Jurkat, Clone E6-1 (cell line): Measurements from ENCODE around the gene HSF2BP. TPM values are rescaled to one million over a fixed set of nuclear protein-coding genes. Genes with fewer than 3 reads are reported as not detected.
"Not testable (repeated sequence)": the region's sequence is repeated elsewhere in the genome, so short reads cannot be mapped to it uniquely, and the experiment has no call there.

Experiments
- DNase-seq: peaks from one replicate; pipeline ENCODE4 v3.0.0-alpha.2; 2011; ENCODE audit warnings: low read depth, low spot score
- H3K4me3 ChIP-seq: 2 replicates; pipeline ENCODE4 v1.5.1; 2011; ENCODE audit warnings: mild to moderate bottlenecking, low read length, control low read depth, moderate library complexity
- polyA plus RNA-seq: library from polyadenylated mRNA; unstranded; fragments of >200 nt; gene quantifications from one replicate; pipeline ENCODE4 v1.2.1, GENCODE V29; 2012; ENCODE audit warnings: missing spikeins; ENCODE audit not compliant: insufficient read length, insufficient read depth

Gene HSF2BP
- 4.9 TPM for polyA plus RNA-seq

DNA sequence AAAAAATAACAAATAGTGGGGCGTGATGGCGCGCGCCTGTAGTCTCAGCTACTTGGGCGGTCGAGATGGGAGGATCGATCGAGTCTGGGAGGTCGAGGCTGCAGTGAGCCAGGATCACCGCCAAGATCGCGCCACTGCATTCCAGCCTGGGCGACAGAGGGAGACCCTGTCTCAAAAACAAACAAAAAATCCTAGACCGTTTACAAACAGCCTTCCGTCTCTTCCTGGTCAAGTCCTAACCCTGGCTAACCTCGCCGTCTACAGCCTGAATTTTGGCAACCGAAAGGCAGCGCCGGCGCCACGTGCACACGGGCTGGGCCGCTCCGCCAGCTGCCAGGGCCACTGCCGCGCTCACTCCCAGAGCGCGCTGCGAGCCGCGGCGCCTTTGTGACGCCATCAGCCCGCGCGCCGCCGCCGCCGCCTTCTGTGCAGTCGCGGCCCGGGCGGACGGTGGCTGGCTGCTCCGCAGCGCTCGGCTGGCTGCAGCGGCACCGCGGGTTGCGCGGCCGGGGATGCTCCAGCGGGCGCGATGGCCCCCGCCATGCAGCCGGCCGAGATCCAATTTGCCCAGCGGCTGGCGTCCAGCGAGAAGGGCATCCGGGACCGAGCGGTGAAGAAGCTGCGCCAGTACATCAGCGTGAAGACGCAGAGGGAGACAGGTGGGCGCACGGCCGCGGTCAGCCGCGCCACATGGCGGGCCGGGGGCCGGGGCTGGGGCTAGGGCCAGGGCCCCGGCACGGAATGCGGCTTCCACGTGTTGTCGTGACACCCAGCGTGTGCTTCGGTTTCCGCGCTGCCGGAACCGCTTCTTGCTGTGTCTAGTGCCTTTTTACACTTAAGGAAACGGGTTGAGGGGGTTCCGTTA, at the start of gene HSF2BP, which contains the start of gene RRP1B:
TSS of gene HSF2BP (minus strand) at position 353 of the 865 bp plus-strand sequence. CDS start 1,392 bp downstream, outside the sequence.
TSS of gene RRP1B (plus strand) at position 425 of the 865 bp plus-strand sequence. CDS start at position 530, 105 bp downstream.
- peak; percentile 60 for DNase-seq
- peak within 1 kb of the TSS; percentile 77 for H3K4me3 ChIP-seq

DNA sequence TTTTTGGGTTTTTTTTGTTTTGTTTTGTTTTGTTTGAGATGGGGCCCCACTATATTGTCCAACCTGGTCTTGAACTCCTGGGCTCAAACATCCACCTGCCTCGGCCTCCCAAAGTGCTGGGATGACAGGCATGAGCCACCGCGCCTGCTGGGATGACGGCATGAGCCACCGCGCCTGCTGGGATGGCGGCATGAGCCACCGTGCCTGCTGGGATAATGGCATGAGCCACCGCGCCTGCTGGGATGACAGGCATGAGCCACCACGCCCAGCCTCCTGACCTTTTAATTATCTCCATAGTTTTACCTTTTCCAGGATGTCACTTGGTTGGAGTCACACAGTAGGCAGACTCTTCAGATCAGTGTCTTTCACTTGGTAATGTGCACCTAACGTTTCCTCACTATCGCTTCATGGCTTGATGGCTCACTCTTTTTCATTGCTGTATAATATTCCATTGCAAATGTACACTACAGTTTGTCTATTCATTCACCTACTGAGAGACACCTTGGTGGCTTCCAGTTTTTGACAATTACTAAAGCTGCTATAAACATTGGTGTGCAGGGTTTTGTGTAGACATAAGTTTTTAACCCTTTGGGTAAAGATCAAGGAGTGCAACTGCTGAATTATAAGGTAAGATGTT, 49.6 kb upstream of the HSF2BP start:
- DNase-seq: no peak
- H3K4me3 ChIP-seq: no peak overlapping the region

DNA sequence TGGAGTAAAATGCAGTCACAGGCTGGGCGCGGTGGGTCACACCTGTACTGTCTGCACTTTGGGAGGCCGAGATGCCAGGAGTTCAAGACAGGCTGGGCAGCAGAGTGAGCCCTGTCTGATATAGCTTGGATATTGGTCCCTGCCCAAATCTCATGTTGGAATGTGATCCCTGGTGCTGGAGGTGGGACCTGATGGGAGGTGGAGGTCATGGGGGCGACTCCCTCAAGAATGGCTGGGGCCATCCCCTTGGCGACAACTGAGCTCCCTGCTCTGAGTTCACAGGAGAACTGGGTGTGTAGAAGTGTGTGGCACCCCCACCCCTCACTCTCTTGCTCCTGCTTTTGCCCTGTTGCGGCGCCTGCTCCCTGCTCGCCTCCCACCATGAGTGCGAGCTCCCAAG, 48.2 kb upstream of the HSF2BP start:
- DNase-seq: no peak
- no peak overlapping the region for H3K4me3 ChIP-seq

DNA sequence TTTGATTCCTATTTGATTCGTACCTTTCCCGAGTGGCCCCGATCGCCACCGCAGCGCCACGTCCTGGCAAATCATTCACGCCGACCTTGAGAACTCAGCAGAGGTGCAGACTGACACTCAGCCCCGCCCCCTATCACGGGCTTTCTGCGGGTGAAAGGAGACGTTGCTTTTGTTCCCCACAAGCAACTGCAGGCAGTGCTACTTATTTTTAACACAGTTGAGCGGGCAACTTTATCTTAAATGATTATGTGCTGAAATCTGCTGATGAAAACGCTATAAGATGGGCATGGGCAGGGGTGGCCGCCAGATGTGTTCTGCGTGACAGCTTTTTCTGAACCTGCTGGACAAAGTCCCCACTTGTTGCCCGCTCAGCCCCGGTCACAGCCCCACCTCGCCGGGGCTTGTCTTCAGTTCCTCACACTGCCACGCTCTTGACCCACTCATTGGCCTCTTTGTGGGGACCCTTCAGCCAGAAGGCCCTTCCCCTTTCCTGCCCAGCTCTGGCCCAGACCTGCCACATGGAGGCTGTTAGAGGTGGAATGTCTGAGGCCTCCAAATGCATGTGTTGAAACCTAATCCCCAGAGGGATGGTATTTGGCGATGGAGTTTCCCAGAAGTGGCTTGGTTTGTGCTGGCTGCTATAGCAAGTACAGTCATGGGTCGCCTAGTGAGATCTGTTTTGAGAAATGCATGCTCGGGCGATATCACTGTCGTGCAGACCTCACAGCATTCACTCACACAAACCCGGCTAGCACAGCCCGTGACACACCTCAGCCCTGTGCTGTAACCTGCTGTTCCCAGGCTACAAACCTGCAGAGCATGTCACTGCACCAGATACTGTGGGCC, 44.0 kb upstream of the HSF2BP start:
- no peak for DNase-seq
- no peak overlapping the region for H3K4me3 ChIP-seq

DNA sequence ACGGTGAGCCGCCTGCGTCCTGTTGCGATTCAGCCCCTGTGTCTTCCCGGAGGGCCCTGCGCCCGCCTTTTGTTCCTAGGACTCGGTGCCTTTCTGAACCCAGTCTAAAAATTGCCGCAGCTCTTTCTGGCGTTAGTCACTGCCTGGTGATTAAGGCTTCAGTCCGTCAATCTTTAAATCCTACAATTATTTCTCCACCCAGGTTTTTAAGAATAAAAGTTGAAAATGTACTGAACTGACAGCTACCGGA, 43.4 kb upstream of the HSF2BP start:
- H3K4me3 ChIP-seq: no peak overlapping the region
- DNase-seq: no peak

DNA sequence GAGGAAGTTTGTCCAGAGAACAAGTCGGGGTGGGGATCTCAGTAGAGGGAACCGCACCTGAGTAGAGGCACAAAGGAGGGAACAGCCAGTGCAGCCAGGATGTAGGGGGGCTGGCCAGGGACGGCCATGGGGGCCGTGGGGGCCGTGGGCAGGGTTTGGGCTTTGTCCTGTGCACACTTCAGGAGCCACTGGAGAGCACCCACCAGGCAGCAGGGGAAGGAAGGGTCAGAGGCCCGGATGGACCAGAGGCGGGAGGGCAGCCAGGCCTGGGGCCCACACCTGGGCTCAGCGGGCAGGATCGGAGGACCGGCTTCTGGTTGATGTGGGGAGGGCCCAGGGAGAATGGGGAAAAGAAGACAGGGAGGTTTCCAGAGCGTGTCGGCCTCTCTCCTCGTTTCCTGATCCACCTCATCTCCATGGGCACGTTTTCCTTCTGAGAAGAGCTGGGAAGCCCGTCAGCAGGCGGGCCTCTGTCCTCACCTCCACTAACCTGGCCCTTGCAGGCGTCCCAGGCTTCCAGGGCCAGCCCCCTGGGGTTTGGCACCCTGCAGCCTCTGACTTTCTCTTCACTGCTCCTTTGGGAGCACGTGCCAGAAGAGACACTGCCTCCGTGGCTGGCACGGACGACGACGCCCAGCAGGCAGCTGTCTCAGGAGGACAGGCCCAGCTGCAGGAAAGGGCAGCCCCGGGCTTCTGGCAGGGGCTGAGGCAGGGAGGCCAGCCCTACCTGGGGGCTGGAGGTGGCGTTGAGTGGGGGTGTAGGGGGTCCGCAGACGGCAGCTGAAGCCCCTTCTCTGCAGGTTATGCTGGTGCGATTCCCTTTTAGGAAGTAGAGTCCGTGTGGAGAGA, 42.9 kb upstream of the HSF2BP start:
- H3K4me3 ChIP-seq: no peak overlapping the region
- DNase-seq: no peak

DNA sequence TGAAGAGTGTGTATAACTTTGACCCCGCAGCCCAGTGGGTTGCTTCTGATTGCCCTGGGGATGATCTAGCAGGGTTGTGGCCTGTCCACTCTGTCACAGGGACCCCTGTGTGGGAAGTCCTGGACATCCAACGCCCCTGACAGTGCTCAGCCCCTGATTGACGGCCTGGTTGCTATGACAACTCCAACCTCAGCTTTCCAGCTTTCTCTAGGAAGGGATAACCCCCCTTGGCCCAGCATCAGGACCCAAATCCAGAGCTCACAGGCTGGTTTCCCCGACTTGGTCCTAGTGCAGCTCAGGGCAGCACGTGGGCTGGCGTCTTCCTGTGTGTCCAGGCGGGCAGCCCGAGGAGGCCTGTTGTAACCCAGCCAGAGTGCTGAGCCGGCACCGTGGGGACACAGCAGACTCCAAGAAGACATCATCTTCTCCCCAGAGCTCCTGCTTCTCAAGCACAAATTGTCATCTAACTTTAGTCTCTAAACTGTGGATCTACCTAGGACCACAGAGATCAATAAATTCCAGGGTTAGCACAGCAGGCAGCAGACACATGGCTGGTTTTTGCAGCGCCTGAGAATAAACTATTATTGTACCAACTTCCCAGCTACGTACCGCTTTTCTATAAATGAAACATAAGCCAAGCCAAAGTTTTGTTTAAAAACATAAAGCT, 40.8 kb upstream of the HSF2BP start:
- H3K4me3 ChIP-seq: no peak overlapping the region
- DNase-seq: no peak

DNA sequence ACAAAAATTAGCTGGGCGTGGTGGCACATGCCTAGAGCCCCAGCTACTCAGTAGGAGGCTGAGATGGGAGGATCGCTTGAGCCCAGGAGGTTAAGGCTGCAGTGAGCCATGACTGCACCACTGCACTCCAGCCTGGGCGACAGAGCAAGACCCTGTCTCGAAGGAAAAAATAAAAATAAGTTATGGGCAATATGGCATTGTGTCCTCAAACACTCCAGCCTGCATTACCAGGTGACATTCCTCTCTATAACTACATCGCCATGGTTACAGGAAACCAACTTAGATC, 40.1 kb upstream of the HSF2BP start:
- H3K4me3 ChIP-seq, DNase-seq: not testable (repeated sequence)

DNA sequence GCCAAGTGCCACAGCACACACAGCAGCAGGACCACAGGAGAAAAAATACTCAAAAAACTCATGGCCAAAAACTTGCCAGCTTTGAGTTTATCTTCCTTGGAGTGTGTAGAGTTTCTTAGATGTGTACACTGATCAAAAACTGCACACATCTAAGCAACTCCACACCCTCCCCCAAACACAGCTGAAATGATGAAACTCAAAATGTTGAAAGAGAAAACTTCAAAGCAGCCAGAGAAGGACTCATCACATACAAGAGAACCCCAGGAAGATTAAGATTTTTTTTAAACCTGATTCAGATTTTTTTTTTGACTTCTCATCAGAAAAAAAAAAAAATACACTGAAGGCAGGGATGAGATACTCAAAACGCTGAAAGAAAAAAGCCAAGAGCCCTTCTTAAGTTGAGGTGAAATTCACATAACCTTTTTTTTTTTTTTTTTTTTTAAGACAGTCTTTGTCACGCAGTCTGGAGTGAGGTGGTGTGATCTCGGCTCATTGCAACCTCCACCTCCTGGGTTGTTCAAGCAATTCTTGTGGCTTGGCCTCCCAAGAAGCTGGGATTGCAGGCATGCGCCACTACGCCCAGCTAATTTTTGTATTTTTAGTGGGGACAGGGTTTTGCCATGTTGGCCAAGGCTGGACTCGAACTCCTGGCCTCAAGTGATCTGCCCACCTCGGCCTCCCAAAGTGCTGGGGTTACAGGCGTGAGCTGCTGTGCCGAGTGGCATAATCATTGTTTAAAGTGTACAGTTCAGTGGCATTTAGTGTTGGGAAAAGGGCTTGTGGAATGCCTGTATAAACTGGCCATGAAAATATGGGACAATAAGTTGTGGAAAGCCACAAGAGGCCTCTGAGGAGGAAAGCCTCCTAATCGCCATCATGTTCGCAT, 38.7 kb upstream of the HSF2BP start:
- peak; percentile 90 for DNase-seq
- no peak overlapping the region for H3K4me3 ChIP-seq

DNA sequence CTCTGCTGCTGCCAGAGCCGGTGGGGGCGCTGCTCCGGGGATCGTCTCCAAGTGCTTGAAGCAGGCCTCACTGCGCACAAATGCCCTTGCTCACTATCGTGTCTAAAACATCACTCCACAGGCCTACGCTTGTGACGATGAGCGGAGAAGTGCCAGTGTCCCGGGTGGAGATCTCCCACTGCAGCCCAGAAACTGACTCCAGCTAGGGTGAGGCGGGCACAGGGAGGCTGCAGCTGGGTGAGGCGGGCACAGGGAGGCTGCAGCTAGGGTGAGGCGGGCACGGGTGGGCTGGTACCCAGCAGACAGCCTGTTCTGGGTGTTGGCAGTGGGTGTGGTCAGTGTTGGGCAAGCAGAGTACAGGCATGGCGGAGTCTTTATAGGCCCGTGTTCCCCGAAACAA, 36.9 kb upstream of the HSF2BP start:
- H3K4me3 ChIP-seq: no peak overlapping the region
- no peak for DNase-seq

DNA sequence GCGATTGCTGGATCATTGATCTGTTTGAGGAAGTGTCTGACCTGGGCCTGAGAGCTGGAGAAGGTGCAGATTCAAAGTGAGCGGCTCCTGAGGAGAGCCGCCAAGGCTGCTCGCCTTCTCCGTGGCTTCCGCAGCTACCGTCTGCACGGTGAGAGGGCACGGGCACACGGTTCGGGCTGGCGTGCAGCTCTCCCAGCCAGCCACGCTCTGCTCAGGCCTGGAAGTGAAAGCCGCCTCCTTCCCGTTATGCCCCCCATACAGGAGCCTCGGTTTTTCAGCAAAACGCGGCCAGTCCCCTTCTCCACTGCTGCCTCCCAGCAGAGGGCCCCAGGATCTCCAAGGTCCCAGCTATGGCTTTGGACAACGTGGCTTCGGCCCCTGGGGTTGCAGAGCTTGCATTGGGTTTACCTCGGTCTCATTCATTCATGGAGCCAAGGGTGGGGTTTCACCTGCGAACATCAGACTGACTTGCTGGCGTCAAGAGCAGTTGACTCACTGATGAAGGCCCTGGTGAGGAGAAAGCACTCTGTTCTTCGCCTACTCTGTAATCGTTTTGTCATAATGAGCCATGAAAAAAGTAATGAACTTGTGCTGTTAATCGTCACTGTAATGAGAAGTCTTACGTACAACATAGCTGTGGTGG, 35.3 kb upstream of the HSF2BP start:
- H3K4me3 ChIP-seq: no peak overlapping the region
- DNase-seq: no peak

DNA sequence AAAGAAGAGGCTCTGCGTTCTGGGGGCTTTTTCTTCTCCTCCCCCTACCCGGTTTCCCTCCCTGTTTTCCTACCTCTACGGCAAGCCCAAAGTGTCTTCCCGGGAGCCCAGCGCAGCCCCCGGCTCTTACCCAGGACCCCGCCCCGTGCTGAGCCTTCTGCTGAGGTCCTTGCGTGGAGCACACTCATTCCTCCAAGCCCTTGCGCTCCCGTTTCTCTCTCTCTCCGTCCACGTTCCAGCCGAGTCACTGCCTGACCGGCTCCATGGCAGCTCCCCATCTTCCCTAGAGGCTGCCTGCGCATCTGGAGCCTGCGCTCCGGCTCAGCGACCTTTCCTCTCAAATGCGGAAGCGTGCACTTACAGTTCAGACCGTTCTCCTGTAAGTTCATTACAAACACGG, 34.7 kb upstream of the HSF2BP start:
- no peak for DNase-seq
- H3K4me3 ChIP-seq: no peak overlapping the region

DNA sequence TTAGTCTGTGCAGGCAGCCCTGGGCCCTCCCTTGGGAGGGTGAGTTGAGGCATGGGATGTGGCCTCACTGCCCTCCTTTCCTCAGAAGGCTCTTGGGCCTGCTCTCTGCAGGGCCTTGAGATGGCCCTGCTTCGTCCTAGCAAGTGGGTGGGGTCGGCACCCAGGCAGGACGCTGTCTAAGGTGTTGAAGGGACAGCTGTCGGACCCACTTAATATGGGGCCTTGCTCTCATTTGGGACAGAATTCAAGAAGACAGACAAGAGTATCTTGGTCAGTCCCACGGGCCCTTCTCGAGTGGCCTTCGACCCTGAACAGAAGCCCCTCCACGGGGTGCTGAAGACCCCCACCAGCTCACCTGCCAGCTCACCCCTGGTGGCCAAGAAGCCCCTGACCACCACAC, 33.7 kb upstream of the HSF2BP start:
- no peak overlapping the region for H3K4me3 ChIP-seq
- DNase-seq: no peak

DNA sequence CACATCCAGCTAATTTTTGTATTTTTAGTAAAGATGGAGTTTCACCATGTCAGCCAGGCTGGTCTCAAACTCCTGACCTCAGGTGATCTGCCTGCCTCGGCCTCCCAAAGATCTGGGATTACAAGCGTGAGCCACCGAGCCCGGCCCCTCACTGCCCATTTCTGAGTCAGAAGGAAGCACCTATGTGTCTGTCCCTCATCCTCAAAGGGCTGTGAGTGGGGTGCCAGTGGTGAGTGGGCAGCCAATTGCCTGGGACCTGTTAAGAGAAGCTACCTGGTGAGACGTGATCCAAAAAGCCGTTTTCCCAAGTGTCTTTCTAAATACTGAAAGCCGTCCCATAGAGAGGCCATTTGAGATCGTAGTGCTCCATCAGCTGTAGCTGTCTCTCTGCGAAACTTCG, 32.5 kb upstream of the HSF2BP start:
- no peak for DNase-seq
- no peak overlapping the region for H3K4me3 ChIP-seq

DNA sequence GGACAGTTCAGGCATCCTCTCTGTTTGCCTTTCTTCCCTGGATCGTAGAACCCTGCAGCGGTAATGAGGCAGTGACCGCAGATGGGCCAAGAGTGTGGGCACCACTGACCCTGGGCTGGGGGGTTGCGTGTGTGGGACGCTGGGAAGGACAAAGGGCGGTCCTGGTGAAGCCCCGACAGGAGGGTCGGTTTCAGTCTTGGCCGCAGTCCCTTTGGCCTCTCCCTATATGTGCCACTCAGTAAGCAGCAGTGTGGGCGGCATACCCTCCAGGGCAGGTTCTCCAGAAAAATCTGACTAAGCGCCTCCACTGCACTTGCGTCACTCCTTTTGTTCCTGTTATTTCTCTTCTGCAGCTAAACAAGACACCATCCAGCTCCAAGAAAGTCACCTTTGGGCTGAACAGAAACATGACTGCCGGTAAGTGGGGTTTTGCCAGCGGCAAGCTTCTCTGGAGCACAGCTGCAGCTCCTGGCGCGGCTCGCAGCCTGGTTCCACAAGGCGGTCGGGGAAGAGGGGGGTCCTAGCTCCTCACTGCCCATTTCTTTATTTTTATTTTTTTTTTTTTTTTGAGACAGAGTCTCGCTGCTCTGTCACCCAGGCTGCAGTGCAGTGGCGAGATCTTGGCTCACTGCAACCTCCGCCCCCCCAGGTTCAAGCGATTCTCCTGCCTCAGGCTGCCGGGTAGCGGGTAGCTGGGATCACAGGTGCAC, 32.0 kb upstream of the HSF2BP start:
- H3K4me3 ChIP-seq: no peak overlapping the region
- no peak for DNase-seq

DNA sequence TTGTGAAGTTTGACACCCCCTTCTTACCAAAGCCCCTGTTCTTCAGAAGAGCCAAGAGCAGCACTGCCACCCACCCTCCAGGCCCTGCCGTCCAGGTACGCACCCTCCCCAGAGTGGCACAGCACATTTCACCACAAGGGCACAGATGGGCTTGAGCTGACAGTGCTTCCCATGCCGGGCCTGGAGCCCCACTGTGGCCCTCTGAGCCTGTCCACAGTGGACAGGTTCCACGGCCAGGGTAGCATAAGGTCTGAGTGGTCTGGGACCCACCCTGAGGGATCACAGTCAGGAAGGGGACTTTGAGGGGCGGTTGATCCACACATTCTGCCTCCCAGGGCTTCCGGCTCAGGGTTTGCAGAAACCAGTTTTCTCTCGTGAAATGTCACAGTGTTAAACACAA, 31.1 kb upstream of the HSF2BP start:
- no peak overlapping the region for H3K4me3 ChIP-seq
- DNase-seq: no peak
